Stimulated activated CD4-positive, alpha-beta T cell treated with anti-CD3 and anti-CD28 coated beads, Interleukin-4, amount 100 ng/mL, for 1 hour (primary cell): ENCODE data around the gene TLE7.

ENCODE experiments used
- DNase-seq: peaks from one replicate; pipeline ENCODE4 v3.0.0-alpha.2; 2020

The TLE7 gene

GRCh38 chr16:71442051-71442440 is at the start of gene TLE7:
Gene TLE7, minus strand, starts transcription at chr16:71442054. Its CDS starts 8,730 bp downstream, at chr16:71433324.
- no peak for DNase-seq

GRCh38 chr16:71491054-71491453 is 49.2 kb upstream of the TLE7 start:
- no peak for DNase-seq

GRCh38 chr16:71490361-71490760 is 48.5 kb upstream of the TLE7 start:
- DNase-seq: no peak

GRCh38 chr16:71489122-71489521 is 47.3 kb upstream of the TLE7 start, which contains the start of gene ZNF19:
Gene ZNF19, minus strand, starts transcription at chr16:71489324. Its CDS starts 7,210 bp downstream, at chr16:71482114.
- DNase-seq: no peak

GRCh38 chr16:71484006-71484893 is 42.4 kb upstream of the TLE7 start:
- peak; percentile 70 for DNase-seq

- DNase-seq: no peak
Measured at GRCh38 chr16:71482569-71482968, 40.7 kb upstream of the TLE7 start.

- DNase-seq: no peak
Measured at GRCh38 chr16:71480956-71481355, 39.1 kb upstream of the TLE7 start.

- no peak for DNase-seq
Measured at GRCh38 chr16:71479420-71479819, 37.6 kb upstream of the TLE7 start.

- no peak for DNase-seq
Measured at GRCh38 chr16:71476457-71477124, 34.7 kb upstream of the TLE7 start.

GRCh38 chr16:71474864-71475263 is 33.0 kb upstream of the TLE7 start:
- no peak for DNase-seq

- DNase-seq: no peak
Measured at GRCh38 chr16:71473891-71474290, 32.0 kb upstream of the TLE7 start.

GRCh38 chr16:71472931-71473330 is 31.1 kb upstream of the TLE7 start:
- no peak for DNase-seq

- no peak for DNase-seq
Measured at GRCh38 chr16:71472051-71472450, 30.2 kb upstream of the TLE7 start.

GRCh38 chr16:71467810-71468209 is 26.0 kb upstream of the TLE7 start:
- peak; percentile 44 for DNase-seq

- no peak for DNase-seq
Measured at GRCh38 chr16:71464231-71464630, 22.4 kb upstream of the TLE7 start.

- DNase-seq: peak; percentile 79
Measured at GRCh38 chr16:71461686-71462648, 20.1 kb upstream of the TLE7 start, which contains the start of gene ZNF23. Gene ZNF23, minus strand, starts transcription at chr16:71462247. Its CDS starts 5,451 bp downstream, at chr16:71456796.

- DNase-seq: no peak
Measured at GRCh38 chr16:71460941-71461340, 19.1 kb upstream of the TLE7 start.

- DNase-seq: no peak
Measured at GRCh38 chr16:71460236-71460635, 18.4 kb upstream of the TLE7 start.

- DNase-seq: no peak
Measured at GRCh38 chr16:71459510-71459909, 17.7 kb upstream of the TLE7 start.

- no peak for DNase-seq
Measured at GRCh38 chr16:71456801-71457200, 14.9 kb upstream of the TLE7 start.

- DNase-seq: no peak
Measured at GRCh38 chr16:71453036-71453435, 11.2 kb upstream of the TLE7 start.

- no peak for DNase-seq
Measured at GRCh38 chr16:71449020-71449419, 7.2 kb upstream of the TLE7 start.
